Keratinocyte (primary cell): ENCODE results near the gene ALKBH2. TPM values are rescaled to one million over a fixed set of nuclear protein-coding genes. Genes with fewer than 3 reads are reported as not detected.
A peak's percentile ranks its signal among the peaks of the same experiment; 100 is the strongest.

Experiments used
- DNase-seq: peaks from one replicate; pipeline ENCODE4 v3.0.0-alpha.2; 2011; ENCODE audit warnings: low read depth, missing footprints, low spot score
- FAIRE-seq: peaks from 2 replicates; lab custom pipeline; 2011; peaks lifted over from hg19 to GRCh38; lab: Jason Lieb, UNC
- H2AFZ ChIP-seq: 2 replicates; pipeline ENCODE4 v1.6.0; 2012; ENCODE audit warnings: low read length, control low read depth, inconsistent platforms; ENCODE audit not compliant: control insufficient read depth
- H3K27ac ChIP-seq: 2 replicates; pipeline ENCODE4 v1.5.1; 2011; ENCODE audit warnings: low read length; ENCODE audit not compliant: control insufficient read depth, insufficient read depth
- H3K27me3 ChIP-seq: 3 replicates; pipeline ENCODE4 v1.6.0; 2011; ENCODE audit warnings: low read length; ENCODE audit not compliant: control insufficient read depth, insufficient read depth; ENCODE audit errors: extremely low read depth
- H3K36me3 ChIP-seq, 2 experiments: 2 replicates in 1 of 2; 3 replicates in 1 of 2; pipeline ENCODE4 v1.5.1; 2011; ENCODE audit warnings: low read length in 2 of 2, mild to moderate bottlenecking in 1 of 2; ENCODE audit not compliant: control insufficient read depth in 2 of 2, insufficient read depth in 2 of 2; ENCODE audit errors: extremely low read depth in 1 of 2
- H3K4me1 ChIP-seq: 3 replicates; pipeline ENCODE4 v1.5.1; 2011; ENCODE audit warnings: low read length; ENCODE audit not compliant: control insufficient read depth, insufficient read depth; ENCODE audit errors: extremely low read depth
- H3K4me2 ChIP-seq: 3 replicates; pipeline ENCODE4 v1.6.0; 2011; ENCODE audit warnings: low read depth, low read length; ENCODE audit not compliant: control insufficient read depth, insufficient read depth; ENCODE audit errors: extremely low read depth
- H3K4me3 ChIP-seq, 3 experiments: fragments of 200-600 bp in 1 of 3; sonication (generic) in 1 of 3; 2 replicates in 2 of 3; 3 replicates in 1 of 3; pipeline ENCODE4 v1.5.1; 2011 to 2016; ENCODE audit warnings: low read length in 3 of 3, mild to moderate bottlenecking in 3 of 3, control low read depth in 2 of 3, inconsistent platforms in 1 of 3, low read depth in 1 of 3, mixed read lengths in 1 of 3, mixed run types in 1 of 3, moderate library complexity in 1 of 3; ENCODE audit not compliant: control insufficient read depth in 2 of 3, insufficient read depth in 2 of 3; ENCODE audit errors: extremely low read depth in 1 of 3
- H3K79me2 ChIP-seq: 2 replicates; pipeline ENCODE4 v1.6.0; 2012; ENCODE audit warnings: low read length; ENCODE audit not compliant: control insufficient read depth, insufficient read depth
- H3K9ac ChIP-seq: 3 replicates; pipeline ENCODE4 v1.6.0; 2011; ENCODE audit warnings: low read length; ENCODE audit not compliant: control insufficient read depth, insufficient read depth; ENCODE audit errors: extremely low read depth
- H3K9me1 ChIP-seq: 3 replicates; pipeline ENCODE4 v1.6.0; 2011; ENCODE audit warnings: low read length; ENCODE audit not compliant: control insufficient read depth, insufficient read depth; ENCODE audit errors: extremely low read depth
- H3K9me3 ChIP-seq: 2 replicates; pipeline ENCODE4 v1.5.1; 2012; ENCODE audit warnings: low read depth, low read length; ENCODE audit not compliant: control insufficient read depth
- H4K20me1 ChIP-seq: 3 replicates; pipeline ENCODE4 v1.6.0; 2011; ENCODE audit warnings: low read length; ENCODE audit not compliant: control insufficient read depth, insufficient read depth; ENCODE audit errors: extremely low read depth
- EZH2 ChIP-seq: IDR thresholded peaks from one replicate; pipeline ENCODE4 v1.6.1; 2012; ENCODE audit warnings: inconsistent platforms, mild to moderate bottlenecking, low read length, moderate library complexity
- dilution Hi-C: fragments of 300-500 bp; cut with MboI; formaldehyde crosslinking; loops from one replicate; pipeline ENCODE4 v1.7.0; 2020; ENCODE audit warnings: low sequenced_read_pairs; ENCODE audit not compliant: extremely low pct_ligation_motif_present
- polyA minus RNA-seq, 3 experiments: library from RNA; depleted of rRNA, polyadenylated mRNA; stranded (reverse); fragments of >200 nt; gene quantifications; 1 replicate in 1 of 3; 2 replicates in 1 of 3; 3 replicates in 1 of 3; pipeline ENCODE4 v1.2.3, GENCODE V29; 2011
- polyA plus RNA-seq, 5 experiments: library from polyadenylated mRNA; depleted of rRNA in 3 of 5; stranded (reverse) in 3 of 5; stranded (forward) in 1 of 5; unstranded in 1 of 5; fragments of >200 nt; gene quantifications; 1 replicate in 1 of 5; 2 replicates in 3 of 5; 3 replicates in 1 of 5; pipeline versions ENCODE4 v1.2.1 to v1.2.3, GENCODE V29; 2011 to 2012; ENCODE audit warnings: missing spikeins in 2 of 5, low read depth in 1 of 5, low replicate concordance in 1 of 5
- TF ChIP-seq, protein P1 (sequence below), 3 experiments: IDR thresholded peaks in 1 of 3; conservative IDR thresholded peaks in 1 of 3; optimal IDR thresholded peaks in 1 of 3; 2 replicates in 2 of 3; 3 replicates in 1 of 3; pipeline versions ENCODE3 to v1.5.1; 2011; ENCODE audit warnings: low read length in 3 of 3, mild to moderate bottlenecking in 3 of 3, moderate library complexity in 2 of 3, control low read depth in 1 of 3, inconsistent platforms in 1 of 3; ENCODE audit not compliant: insufficient read depth in 2 of 3; ENCODE audit errors: extremely low read depth in 1 of 3

ALKBH2 gene
- polyA plus RNA-seq (18.3 to 31.0 TPM (median 25.2 TPM) in 3 replicates), polyA minus RNA-seq (6.6 to 17.8 TPM (median 7.8 TPM) in 3 replicates)
- 29.8 TPM for polyA plus RNA-seq (2011; ENCODE audit: low read depth)
- polyA plus RNA-seq (2011; cell fraction: cytosol; rRNA removed) = 16.1 and 19.7 TPM in 2 replicates
- polyA plus RNA-seq (2011; cell fraction: nucleus; rRNA removed) = 30.6 and 32.1 TPM in 2 replicates
- polyA plus RNA-seq (2012; ENCODE audit: low replicate concordance) = 23.7 and 28.9 TPM in 2 replicates
- 9.2 TPM for polyA minus RNA-seq (2011; cell fraction: cytosol; rRNA and poly(A)+ RNA removed)
- 6.9 and 8.6 TPM in 2 replicates for polyA minus RNA-seq (2011; cell fraction: nucleus; rRNA and poly(A)+ RNA removed)

DNA sequence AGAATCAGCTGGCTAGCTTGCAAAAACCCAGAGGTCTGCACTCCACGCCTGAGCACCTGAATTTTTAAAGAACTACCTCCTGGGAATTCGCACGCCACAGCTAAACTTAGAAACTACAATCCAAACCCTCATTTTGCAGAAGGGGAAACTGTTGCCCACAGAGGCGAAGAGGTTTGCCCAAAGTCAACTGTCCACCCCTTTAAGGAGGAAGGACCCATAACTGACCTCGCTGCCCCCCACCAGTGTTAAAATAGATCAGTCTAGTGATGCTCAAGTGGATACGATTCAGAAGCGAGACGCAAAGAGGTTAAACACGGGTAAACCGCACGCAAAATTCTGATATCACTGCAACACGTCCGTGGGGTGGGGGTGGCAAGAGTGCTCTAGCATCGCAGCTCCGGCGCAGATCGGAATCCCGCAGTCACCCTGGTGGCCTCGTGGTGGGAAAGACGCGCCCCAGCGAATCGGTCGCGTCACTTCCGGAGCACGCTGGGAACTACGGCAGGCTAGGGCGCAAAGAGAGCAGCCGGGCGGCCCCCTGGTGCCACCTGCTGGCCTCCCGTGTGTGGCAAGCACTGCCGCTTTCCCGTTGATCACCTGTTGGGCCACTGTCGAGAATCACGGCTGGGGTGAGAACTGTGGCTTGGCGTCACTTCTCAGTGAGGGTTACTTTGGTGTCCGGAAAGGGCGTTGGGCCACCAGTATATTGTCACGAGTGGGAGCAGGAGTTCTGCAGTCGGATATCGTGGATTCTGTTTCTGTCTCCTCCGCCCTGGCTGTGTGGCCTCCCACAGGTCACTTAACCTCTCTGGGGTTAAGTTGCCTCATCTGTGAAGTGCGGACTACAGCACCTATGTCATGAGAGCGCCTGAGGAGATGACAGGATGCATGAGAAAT lies at the start of gene ALKBH2:
Gene ALKBH2, minus strand, starts transcription at position 451 of the 897 bp plus-strand sequence. CDS start 686 bp downstream, outside the sequence.
- Histone ChIP-seq H4K20me1 (no peaks in the 10 kb centered on the region), H3K9ac (peak within 1 kb of the TSS; percentile 82), H3K4me2 (peak within 1 kb of the TSS; percentile 95), H3K4me1 (peaks cover 12% of the 10 kb centered on the region), H3K27ac (peak within 1 kb of the TSS; percentile 82), H3K9me3 (no peaks in the 10 kb centered on the region), H3K36me3 (peaks cover 4 to 5% of the 10 kb centered on the region in 2 experiments), H3K79me2 (peaks cover 16% of the 10 kb centered on the region), H3K9me1 (no peaks in the 10 kb centered on the region), H2AFZ (peak within 1 kb of the TSS; percentile 91), H3K4me3 (peak within 1 kb of the TSS; percentile 50 to 91 (median 87)), H3K27me3 (no peaks in the 10 kb centered on the region)
- FAIRE-seq (peak; percentile 87), DNase-seq (peak; percentile 64)
- dilution Hi-C loops = no loop called here
- TF ChIP-seq EZH2 = no peak
- TF ChIP-seq, protein P1, sequence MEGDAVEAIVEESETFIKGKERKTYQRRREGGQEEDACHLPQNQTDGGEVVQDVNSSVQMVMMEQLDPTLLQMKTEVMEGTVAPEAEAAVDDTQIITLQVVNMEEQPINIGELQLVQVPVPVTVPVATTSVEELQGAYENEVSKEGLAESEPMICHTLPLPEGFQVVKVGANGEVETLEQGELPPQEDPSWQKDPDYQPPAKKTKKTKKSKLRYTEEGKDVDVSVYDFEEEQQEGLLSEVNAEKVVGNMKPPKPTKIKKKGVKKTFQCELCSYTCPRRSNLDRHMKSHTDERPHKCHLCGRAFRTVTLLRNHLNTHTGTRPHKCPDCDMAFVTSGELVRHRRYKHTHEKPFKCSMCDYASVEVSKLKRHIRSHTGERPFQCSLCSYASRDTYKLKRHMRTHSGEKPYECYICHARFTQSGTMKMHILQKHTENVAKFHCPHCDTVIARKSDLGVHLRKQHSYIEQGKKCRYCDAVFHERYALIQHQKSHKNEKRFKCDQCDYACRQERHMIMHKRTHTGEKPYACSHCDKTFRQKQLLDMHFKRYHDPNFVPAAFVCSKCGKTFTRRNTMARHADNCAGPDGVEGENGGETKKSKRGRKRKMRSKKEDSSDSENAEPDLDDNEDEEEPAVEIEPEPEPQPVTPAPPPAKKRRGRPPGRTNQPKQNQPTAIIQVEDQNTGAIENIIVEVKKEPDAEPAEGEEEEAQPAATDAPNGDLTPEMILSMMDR (optimal IDR thresholded peaks at IDR 0.05 in 1 of 3, IDR thresholded peaks at IDR 0.05 in 1 of 3, conservative IDR thresholded peaks at IDR 0.05 in 1 of 3; ENCODE audit: extremely low read depth in 1 of 3, insufficient read depth in 2 of 3, low read length in 3 of 3) = peak; percentile 95 to 100 (median 100)

DNA sequence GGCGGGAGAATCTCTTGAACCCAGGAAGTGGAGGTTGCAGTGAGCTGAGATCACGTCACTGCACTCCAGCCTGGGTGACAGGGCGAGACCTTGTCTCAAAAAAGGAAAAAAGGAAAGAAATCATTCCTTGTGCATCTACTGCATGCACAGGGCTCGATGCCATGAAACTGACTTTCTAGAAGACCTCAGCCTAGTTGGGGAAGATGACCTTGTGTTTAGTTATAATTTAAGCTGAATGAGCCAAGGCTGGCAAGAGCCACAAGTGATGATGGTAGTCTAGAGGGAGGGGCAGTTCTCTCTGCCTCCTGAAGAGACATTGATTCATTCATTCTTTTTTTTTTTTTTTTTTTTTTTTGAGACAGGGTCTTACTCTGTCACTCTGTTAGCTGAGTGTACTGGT lies 47.3 kb upstream of the ALKBH2 start:
- Histone ChIP-seq H3K36me3 (no peaks in the 10 kb centered on the region), H4K20me1 (no peaks in the 10 kb centered on the region), H3K9me1 (no peaks in the 10 kb centered on the region), H3K4me1 (no peaks in the 10 kb centered on the region), H3K9ac (no peak overlapping the region), H3K27ac (no peak overlapping the region), H3K27me3 (no peaks in the 10 kb centered on the region), H3K4me2 (no peak overlapping the region), H2AFZ (no peak overlapping the region), H3K9me3 (no peaks in the 10 kb centered on the region), H3K79me2 (no peaks in the 10 kb centered on the region), H3K4me3 (no peak overlapping the region)
- DNase-seq (no peak), FAIRE-seq (no peak)
- dilution Hi-C loops = no loop called here
- TF ChIP-seq EZH2 = no peak
- TF ChIP-seq, protein P1 (optimal IDR thresholded peaks at IDR 0.05 in 1 of 3, IDR thresholded peaks at IDR 0.05 in 1 of 3, conservative IDR thresholded peaks at IDR 0.05 in 1 of 3; ENCODE audit: extremely low read depth in 1 of 3, insufficient read depth in 2 of 3, low read length in 3 of 3) = no peak
